Activated CD4-positive, alpha-beta T cell treated with anti-CD3 and anti-CD28 coated beads for 4 hours (primary cell): ENCODE results near the gene CTNNA1.

Experiments
- DNase-seq, 2 donors: peaks; one replicate each; pipeline ENCODE4 v3.0.0-alpha.2; 2020

The CTNNA1 gene

DNA sequence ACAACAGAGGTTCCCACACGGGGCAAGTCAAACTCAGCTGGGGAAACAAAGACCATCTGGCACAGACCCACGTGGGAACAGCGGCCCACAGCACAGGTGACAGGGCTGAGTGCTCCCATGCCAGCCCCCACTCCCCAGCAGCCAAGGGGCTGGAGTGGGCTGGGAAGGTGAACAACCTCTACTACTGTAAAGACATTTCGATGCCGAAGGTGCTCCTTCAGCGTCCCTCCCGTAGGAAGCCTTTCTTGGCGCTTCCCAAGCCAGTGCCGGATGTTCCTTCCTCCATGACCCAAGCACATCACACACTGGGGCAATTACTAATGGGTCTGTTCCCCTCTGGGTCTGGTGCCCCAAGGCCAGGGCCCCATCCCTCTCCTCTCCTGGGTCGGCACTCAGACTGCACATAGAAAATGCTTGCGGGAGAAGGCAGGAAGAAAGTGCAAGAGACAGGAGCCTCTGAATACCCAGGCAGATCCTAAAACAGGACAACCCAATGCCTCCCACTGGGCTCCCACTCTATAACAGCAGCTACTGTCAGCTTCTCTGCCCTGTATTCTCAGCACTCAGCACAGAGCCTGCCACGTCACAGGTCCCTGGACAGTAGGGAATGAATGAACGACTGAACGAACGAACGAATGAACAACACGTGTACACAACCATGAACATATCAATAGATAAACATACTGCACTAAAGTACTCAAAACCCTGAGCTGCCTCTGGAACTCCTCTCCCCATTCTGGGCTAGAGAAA, 198.9 kb downstream of the CTNNA1 start:
- no peak for DNase-seq

DNA sequence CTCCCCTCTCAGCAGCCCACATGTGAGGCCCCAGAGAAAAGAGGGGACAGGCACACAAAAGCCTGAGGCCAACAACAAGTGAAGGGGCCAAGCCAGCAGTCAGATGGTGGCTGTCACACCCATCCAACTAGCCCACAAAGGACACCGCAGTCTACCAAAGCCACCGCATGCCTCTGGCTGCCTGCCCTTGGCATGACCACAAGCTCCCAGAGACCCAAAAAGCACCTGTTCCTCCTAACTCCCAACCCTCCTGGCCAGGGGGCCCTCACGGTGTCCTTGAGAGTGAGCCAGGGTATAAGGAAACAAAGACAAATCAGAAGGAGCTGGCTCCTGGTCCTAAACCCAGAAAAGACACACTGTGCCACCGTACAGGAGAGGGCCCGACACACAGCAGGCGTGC, 199.7 kb downstream of the CTNNA1 start:
- no peak for DNase-seq

GRCh38 chr5:138953387-138954256, 200.4 kb downstream of the CTNNA1 start:
- DNase-seq = no peak

- DNase-seq = no peak
These were observed 201.2 kb downstream of the CTNNA1 start for GRCh38 chr5:138954257-138955012.

DNA sequence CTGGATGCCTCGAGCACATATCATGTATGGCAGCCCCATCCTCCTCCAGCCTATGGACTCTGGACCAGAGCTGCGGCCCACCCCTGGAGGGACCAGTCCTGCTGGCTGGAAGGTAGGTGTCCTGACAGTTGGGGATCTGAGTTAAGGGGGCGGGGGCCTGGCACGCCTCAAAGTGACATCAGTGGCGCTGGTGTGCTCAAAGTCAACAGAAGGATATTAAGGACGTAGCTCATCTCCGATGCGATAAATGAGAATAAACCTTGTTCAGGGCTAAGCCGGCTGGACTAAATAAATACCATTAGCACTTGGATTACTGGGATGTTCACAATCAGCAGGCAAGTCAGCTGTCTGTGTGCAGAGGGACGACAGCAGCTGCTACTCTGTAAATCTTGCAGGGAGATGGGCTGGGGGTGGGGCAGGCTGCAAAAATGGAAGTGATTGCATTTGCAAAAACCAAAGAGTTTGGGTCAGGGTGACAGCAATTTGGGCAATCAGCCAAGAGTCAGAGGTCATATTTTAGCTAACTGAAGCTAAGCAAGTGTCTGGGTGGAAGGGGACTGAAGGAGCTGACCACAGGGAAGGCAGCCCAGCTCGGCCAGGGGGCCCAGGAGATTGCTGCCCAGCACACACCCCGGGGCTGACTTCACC, 201.9 kb downstream of the CTNNA1 start:
- no peak for DNase-seq

GRCh38 chr5:138955671-138956295, 202.6 kb downstream of the CTNNA1 start:
- no peak for DNase-seq

GRCh38 chr5:138956801-138957200, 203.6 kb downstream of the CTNNA1 start:
- DNase-seq = no peak

- DNase-seq = no peak
These were observed 207.0 kb downstream of the CTNNA1 start for GRCh38 chr5:138960145-138960692.

- DNase-seq = no peak
These were observed 208.0 kb downstream of the CTNNA1 start for GRCh38 chr5:138961221-138961620.

GRCh38 chr5:138961729-138962128, 208.5 kb downstream of the CTNNA1 start:
- DNase-seq = no peak

DNA sequence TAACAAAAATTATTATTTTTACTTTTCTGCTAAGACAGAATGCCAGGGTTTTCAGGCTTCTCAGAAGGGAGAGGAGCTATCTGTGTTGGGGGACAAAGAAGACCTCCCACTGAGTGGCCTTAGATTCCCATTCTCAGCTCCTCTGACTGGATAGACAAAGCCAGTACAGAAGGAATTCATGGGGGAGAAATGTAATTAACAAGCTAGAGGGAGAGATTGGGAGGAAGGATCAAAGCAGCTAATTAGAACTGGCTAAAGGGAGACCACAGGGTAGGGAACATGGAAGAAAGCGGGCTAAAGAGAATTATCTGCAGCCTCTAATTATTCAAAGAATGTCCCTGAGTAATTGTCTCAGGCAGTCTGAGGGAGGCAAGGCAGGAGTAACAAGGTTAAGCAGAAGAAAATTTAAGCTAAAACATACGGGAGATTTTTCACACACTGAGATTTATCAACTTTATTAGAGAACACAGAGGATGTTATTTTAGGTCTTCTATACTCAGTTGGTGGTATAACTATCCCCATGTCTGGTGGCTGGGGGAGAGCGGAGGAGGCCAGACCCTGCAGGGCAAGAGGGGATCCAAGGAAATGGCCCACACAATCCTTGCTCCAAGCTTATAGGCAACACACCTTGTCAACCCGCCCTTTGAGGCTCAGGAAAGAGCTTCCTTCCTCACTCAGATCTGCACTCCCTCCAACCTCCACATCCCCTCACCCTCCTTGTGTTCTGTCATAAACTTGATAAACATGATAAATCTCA, 209.6 kb downstream of the CTNNA1 start:
- no peak for DNase-seq

- no peak for DNase-seq
These were observed 210.6 kb downstream of the CTNNA1 start for GRCh38 chr5:138963763-138964371.

DNA sequence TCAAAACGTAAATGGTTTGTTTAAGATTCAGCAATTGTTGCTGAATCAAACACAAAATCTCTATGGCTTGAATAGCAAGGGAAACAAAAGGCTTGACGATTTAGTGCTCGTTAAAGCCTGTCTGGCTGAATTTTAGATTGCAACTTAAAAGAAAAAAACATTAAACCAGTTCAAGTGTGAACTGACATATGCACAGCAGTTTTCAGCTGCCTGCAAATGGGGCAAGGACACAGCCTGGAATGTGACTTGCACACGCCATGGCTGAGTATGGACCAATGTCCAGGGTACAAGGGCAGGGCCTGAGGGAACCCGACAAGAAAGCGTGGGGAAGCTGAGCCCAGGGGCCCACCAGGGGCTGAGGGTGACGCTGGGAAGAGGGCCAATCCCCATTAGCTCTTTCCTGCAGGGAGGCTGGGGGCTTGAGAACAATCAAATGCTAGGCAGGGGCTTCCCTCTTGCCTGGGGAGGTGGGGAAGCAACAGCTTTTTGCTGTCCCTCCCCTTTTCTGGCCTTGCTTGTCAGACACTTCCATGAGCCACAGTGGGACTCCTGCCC, 211.5 kb downstream of the CTNNA1 start:
- DNase-seq = no peak

DNA sequence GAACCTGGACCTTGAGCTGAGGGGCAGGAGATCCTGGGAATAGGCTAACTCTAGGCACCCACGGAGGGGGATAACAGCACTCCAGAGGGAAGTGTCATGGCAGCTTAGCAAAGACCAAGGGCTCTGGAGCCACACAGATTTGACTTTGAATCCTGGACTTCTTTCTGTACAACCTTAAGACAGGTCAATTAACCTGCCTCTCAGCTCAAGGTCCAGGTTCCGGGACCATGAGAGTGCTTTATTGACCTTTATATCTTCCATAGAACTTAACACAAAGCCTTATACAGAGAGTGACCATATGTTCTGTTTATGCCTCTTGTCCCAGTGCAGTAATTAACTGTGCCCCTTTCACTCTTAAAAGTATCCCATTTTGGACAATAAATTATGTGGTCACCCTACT, 212.4 kb downstream of the CTNNA1 start:
- DNase-seq = no peak

DNA sequence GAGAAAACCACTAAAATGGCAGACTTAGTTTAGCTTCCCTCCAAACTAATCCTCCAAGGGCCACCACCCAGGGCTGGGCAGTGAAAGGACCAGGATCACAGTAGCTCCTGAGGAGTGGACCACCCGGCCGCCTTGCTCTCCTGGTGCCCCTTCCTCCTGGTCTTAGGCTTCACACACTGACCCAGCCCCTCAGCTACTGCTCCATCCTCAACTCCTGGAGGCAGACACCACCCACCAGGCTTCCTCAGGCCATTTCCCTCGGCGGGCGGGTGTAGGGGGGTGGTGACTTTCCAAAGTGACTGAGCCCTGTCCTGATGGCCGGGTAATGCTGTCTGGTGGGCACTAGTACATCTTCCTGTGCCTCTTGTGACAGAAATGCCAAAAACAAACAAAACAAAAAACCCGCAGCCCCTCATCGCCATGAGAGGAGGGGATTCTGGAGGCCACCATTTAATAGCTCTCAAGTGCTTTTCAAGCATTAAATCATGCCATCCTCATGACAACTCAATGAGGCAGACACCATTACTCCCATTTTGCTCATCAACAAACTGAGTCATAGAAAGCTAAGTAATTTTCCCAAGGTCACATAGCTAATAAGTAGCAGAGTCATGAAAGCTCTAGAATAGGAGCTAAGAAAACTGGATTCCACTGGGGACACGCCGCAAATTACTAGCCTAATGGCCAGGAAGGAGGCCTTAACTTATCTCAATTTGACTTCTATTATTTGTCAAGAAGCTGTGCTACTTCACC, 213.2 kb downstream of the CTNNA1 start:
- DNase-seq = no peak

DNA sequence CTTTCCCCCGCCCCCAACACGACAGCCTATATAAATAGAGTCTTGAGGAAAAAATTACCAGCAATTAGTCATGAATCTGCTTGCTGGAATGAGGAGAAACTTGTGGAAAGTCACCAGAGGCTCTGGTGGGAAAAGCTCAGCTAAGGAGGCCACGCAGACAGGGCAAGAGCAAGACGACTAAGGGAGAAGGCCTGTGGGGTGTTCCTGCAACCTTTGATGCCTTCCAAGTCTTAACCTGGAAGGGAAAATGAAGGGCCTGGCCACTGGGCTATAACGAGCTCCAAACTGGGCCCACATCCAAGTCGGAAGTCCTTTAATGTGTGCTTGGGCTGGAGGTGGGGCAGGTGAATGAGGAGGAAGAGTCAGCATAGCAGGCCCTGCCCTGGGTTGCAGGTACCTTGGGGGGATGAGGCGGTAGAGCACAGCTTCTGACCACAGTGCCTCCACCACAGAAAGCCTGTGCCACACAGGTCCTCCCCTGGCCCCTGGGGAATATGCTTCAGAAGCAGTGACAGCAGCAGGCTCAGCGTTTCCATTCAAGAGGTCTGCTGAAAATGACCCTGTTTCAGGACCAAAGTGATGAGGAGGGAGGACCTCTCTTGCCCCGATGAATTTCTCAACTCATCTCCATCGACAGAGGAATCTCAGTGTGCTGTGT, 214.7 kb downstream of the CTNNA1 start:
- no peak for DNase-seq

- DNase-seq = no peak
These were observed 215.4 kb downstream of the CTNNA1 start for GRCh38 chr5:138968601-138969000.

GRCh38 chr5:138969323-138970002, 216.2 kb downstream of the CTNNA1 start:
- no peak for DNase-seq

DNA sequence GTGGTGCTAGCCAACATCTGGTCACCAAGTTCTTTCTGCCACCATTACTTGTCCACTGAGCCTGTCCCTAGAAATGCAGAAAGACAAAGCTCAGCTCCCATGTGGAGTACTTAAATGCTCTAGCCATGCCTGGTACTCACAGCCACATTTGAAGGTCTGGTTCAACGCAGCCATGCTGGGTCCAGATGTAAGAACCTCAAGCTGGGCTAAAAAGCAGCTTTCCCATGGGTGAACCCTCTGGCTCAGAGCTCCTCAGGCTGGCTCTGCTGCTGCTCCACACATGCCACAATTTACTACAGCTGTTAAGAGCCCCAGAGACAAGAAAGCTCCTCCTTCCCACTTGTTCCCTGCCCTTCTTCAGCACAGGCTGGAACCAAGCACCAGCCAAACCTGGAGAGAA, 219.0 kb downstream of the CTNNA1 start:
- DNase-seq = no peak
